HG03565 (cell line): ENCODE data around the gene SRMS.

Source experiments
- ATAC-seq: cut with Tn5 transposase; IDR thresholded peaks from one replicate; pipeline ENCODE4 v1.9.1; 2021; ENCODE audit warnings: mild to moderate bottlenecking, moderate library complexity; ENCODE audit not compliant: unreplicated experiment

SRMS gene

DNA sequence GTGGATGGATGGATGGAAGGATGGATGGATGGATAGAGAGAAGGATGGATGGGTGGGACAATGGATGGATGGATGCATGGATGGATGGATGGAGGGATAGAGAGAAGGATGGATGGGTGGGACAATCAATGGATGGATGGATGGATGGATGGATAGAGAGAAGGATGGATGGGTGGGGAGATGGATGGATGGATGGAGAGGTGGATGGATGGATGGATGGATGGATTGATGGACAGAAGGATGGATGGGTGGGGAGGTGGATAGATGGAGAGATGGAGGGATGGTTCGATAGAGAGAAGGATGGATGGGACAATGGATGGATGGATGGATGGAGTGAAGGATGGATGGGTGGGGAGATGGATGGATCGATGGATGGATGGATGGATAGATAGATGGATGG is 55.0 kb downstream of the SRMS start:
- no peak for ATAC-seq

DNA sequence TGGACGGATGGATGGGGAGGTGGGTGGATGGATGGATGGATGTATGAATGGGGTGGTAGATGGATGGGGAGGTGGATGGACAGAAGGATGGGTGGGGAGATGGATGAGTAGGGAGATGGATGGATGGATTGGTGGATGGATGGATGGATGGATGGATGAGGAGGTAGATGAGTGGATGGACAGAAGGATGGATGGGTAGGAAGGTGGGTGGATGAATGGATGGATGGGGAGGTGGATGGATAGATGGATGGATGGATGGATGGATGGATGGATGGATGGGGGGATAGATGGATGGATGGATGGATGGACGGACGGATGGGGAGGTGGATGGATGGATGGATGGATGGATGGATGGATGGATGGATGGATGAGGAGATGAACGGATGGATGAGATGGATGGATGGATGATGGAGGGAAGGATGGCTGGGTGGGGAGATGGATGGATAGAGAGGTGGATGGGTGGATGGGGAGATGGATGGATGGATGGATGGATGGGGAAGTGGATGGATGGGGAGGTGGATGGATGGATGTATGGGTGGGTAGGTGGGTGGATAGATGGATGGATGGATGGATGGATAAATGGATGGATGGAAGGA is 55.8 kb downstream of the SRMS start:
- ATAC-seq, result no peak

DNA sequence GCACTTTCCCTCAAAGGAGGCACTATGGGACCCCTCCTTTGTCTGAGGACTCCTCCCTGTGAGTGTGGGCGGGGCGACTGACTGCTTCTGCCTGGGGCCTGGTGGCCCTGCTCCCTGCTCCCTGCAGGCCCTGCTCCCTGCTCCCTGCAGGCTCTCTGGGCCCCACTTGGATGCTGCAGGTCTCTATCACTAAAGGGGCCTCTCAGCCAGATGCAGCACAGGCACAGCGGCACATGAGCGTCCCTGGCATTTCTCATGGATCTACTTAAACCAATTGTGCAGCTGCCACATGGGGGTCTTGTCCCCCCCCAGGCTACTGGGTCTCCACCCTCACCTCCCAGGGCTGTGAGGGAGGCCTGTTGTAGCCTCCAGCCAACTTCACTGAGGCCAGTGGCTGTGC is 56.5 kb downstream of the SRMS start:
- no peak for ATAC-seq
